ENCODE measurements around the gene NBR1. TPM values are rescaled to one million over a fixed set of nuclear protein-coding genes. Genes with fewer than 3 reads are reported as not detected.
A peak's percentile ranks its signal among the peaks of the same experiment; 100 is the strongest.

The NBR1 gene
- total and polyA plus RNA-seq, 2 of the 8 experiments (the other 6 are each of a cell fraction or from before 2014, with no cell fraction given), result 13.5 to 36.0 TPM

- TF ChIP-seq CHD7 (IDR thresholded peaks at IDR 0.05; ENCODE audit: insufficient replicate concordance, low read length) (no peak), SP4 (IDR thresholded peaks at IDR 0.05; ENCODE audit: low read length) (no peak), EGR1 (IDR thresholded peaks at IDR 0.05; ENCODE audit: borderline replicate concordance, low read depth, low read length) (no peak), RAD21 (IDR thresholded peaks at IDR 0.05 in 1 of 2, conservative IDR thresholded peaks at IDR 0.05 in 1 of 2; ENCODE audit: low read depth in 2 of 2, low read length in 2 of 2) (no peak), CTBP2 (IDR thresholded peaks at IDR 0.05; ENCODE audit: borderline replicate concordance, insufficient read depth, insufficient read length, low read length) (no peak), CBX5 (IDR thresholded peaks at IDR 0.05; ENCODE audit: low read depth, low read length) (no peak), SIN3A (conservative IDR thresholded peaks at IDR 0.05 in 1 of 2, IDR thresholded peaks at IDR 0.05 in 1 of 2; ENCODE audit: low read depth in 1 of 2, low read length in 2 of 2) (peak; percentile 6 to 85; a peak in 2 of 4 replicates), TCF12 (IDR thresholded peaks at IDR 0.05; ENCODE audit: low read depth, low read length) (no peak), SAP30 (IDR thresholded peaks at IDR 0.05; ENCODE audit: insufficient read depth, insufficient replicate concordance, low read length) (no peak)
Measured at GRCh38 chr17:43170140-43170765, 761 bp upstream of the NBR1 start (continued).
